RCC 7860 (cell line): ENCODE measurements around the gene GTSE1.
A peak's percentile ranks its signal among the peaks of the same experiment; 100 is the strongest.

Source experiments
- DNase-seq: peaks from one replicate; pipeline ENCODE4 v3.0.0-alpha.2; 2015; ENCODE audit warnings: low spot score
- FAIRE-seq: peaks from 2 replicates; lab custom pipeline; 2012; peaks lifted over from hg19 to GRCh38; lab: Jason Lieb, UNC

Gene GTSE1

DNA sequence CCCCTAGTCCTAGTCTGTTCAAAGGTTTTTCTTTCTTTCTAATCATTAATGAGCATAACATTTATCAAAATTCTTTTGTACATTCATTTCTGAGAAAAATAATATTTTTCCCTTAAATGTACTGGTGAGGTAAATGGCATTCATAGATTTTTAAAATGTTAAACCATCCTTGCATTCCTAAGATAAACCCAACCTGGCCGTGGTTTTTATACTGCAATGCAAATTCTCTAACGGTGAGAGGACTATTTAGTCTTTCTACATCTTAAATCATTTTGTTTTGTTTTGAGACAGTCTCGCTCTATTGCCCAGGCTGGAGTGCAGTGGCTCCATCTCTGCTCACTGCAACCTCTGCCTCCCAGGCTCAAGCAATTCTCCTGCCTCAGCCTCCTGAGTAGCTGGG lies 79.4 kb downstream of the GTSE1 start:
- FAIRE-seq: peak; percentile 31
- no peak for DNase-seq

DNA sequence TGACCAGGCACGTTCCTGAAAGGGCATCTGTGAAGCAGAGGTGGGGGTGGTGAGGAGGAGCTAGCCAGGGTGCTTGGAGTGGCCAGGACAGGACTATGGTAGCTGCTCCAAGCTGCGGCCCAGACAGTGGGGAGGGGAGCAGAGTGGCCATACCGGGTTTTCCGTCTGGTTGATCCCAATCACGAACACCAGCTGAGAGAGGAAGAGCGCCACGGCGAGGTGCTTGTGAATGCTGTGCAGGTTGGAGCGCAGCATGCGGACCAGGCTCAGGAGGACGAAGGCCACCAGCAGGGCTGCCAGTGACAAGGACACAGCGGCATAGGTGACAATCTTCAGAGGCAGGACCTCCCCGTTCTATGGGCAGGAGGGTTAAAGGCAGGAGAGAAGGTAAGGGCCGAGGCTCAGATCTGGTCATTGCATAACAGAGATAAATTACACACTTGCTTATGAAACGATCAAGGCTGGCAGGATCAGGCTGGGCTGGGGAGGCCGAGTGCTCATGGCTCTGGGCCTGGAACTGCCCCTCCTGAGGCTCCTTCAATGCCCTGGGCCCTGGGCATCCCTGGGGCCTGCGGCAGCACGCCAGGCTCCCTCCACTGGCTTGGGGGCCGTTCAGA lies 80.3 kb downstream of the GTSE1 start:
- no peak for DNase-seq

DNA sequence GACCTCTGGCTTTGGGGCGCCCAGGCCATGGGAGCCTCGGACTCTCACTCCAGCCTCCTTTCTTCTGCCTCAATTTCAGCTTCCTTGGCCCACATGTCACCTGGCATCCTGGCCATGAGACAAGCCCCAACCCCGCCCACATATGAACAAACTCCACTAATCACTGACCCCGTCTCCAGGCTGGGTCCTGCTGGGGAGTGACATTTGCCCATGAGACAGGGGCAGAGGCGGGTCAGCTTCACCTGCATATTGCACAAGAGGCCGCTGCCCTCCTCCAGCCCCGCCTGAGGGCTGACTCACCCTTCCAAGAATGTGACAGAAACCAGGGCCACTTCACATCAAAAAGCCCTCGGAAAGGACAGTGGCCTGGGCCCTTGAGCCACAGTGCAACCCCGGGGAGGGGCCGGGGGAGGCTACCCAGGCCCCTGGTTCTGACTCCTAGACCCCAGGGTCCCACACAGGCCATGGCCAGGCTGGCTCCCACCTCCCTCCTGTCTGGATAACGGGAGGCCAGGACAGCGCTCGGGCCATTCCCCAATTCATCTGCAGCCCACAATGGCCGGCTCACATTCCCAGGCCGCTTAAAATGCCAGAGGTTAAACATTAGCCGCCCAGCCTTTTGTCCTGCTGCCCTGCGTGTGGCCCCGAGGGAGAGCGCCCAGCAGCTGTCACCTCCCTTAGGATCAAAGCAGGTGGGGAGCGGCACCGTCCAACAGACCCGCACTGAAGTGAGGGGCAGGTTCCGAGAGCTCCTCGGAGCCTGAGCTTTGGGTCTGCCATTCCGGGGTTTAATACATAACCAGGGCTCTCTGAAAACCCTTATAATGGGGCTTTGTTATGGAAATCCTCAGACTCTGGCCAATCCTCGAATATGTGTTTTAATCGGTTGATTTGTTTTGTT lies 81.1 kb downstream of the GTSE1 start:
- DNase-seq (peak; percentile 90), FAIRE-seq (peak; percentile 91)

More for the DNA sequence above, 80.3 kb downstream of the GTSE1 start:
- no peak for FAIRE-seq

DNA sequence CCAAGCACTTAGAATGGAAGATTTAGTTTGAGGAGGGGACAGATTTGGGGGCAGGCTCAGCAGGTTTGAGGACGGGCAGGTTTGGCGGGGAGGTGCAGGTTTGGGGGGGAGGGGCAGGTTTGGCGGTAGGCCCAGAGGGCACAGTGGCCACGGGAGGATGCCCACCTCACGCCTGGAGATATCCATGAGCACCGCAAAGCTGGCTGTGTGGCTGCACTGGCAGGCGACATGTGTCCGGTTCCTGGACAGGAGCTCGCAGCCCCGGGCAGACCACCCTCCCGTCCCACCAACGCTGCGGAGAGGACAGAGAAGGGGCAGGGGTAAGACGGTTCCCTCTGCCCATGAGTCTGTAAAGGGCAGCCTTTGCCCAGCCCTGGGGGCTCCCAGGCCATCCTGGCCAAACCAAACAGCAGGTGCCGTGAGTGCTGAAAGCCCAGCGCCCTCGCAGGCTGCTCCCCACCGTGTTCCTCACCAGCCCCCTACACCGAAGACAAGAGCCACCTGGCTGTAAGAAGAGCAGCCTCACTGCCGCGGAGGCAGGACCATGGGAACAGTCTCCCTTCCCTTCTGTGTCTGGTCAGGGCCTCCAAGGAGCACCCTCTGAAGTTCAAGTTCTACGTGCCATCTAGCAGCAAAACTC lies 81.9 kb downstream of the GTSE1 start:
- no peak for DNase-seq
- FAIRE-seq: no peak

DNA sequence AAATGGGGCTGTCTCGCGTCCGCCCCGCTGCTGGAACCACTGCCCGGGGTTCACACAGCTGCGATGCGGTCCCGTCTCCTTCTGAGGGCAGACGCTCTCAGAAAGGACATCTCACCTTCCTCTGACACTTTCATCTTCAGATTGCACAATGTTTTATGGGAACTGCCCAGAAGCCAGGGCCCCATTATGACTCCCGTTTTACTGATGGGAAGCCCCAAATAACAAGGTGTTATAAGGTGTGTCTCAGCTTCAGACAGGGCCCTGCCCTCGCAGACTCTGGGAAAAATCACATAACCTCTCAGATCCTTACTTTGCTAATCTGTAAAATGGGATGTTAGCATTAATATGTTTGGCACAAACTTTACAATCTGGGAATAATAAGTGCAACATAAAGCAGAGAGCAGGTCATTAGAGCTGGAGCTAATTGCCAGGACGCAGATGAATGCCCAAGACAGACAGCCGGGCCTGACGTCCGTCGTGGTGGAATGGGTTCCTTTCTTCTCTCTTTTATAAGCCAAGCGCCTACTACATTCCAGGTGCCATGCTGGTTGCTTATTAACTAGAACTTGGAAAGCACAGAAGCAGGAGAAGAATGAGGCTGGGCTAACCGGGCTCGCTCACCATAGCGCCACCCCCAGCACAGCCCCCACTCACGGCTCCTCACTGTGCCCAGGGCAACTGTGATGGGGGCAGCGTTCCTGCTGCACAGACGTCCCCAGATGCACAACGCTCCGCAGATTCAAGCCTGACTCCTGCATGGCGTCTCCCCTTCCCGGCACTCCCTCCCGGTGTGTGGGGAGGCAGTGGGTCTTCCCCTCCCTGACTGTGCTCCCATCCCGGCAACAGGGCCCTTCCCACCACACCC lies 82.6 kb downstream of the GTSE1 start:
- FAIRE-seq (peak; percentile 77), DNase-seq (peak; percentile 77)

DNA sequence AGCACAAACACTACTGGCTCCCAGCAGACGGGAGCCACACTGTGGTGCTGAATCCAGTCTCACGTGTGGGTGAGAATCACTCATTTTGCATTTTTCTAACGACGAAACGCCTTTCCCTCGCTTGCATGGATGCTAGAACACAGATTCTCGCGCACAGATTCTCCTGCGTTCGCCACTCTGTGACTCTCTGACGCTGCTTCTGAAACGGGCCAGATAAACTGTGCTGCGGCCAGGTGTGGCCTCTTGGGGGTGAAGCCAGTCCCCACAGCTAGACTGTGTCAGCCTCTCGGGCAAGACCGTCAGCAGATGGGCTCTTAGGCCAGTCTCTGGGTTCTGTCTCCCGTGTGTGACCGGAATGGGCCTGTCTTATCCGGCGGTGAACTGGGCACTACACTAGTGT lies 83.4 kb downstream of the GTSE1 start:
- DNase-seq: no peak
- FAIRE-seq: no peak
